ENCODE results near the gene LIPC.

The LIPC gene

GRCh38 chr15:58547628-58548307 lies 116.0 kb downstream of the LIPC start:
- H3K9me3 ChIP-seq (replicated peaks in 1 of 2; ENCODE audit: control insufficient read depth in 2 of 2, insufficient read depth in 1 of 2, low read depth in 1 of 2, low read length in 2 of 2), result no peaks in the 10 kb centered on the region
- H2AFZ ChIP-seq (ENCODE audit: low read length), result no peak overlapping the region
- H3K4me1 ChIP-seq (ENCODE audit: control insufficient read depth in 2 of 2, insufficient read depth in 1 of 2, low read depth in 1 of 2, low read length in 2 of 2), result peaks cover 0 to 6% of the 10 kb centered on the region in 2 donors
- no peak overlapping the region for H3K4me3 ChIP-seq (ENCODE audit: low read length in 2 of 2)
- no peak overlapping the region for H2AK5ac ChIP-seq (ENCODE audit: low read depth, low read length)
- no peak overlapping the region for H3K27ac ChIP-seq (replicated peaks; ENCODE audit: low read length)
- H2BK15ac ChIP-seq (ENCODE audit: low read length), result no peak overlapping the region
- H2BK5ac ChIP-seq (ENCODE audit: low read length), result no peak overlapping the region
- H3K14ac ChIP-seq (ENCODE audit: low read length), result no peak overlapping the region
- no peak overlapping the region for H3K18ac ChIP-seq (ENCODE audit: low read length)
- H3K9ac ChIP-seq (ENCODE audit: low read depth, low read length, poor library complexity), result no peak overlapping the region
- no peaks in the 10 kb centered on the region for H3K79me1 ChIP-seq (ENCODE audit: low read depth, low read length)
- H3K27me3 ChIP-seq (ENCODE audit: control insufficient read depth in 3 of 3, insufficient read depth in 3 of 3, low read depth in 1 of 3, low read length in 3 of 3), result no peaks in the 10 kb centered on the region
- H3K4ac ChIP-seq (ENCODE audit: low read length), result no peak overlapping the region
- H3K36me3 ChIP-seq (replicated peaks in 1 of 2; ENCODE audit: control insufficient read depth in 2 of 2, insufficient read depth in 2 of 2, low read length in 2 of 2), result no peaks in the 10 kb centered on the region
- no peak overlapping the region for H4K8ac ChIP-seq (ENCODE audit: low read depth, low read length)
- no peak overlapping the region for H2BK12ac ChIP-seq (ENCODE audit: low read length)
- H2BK120ac ChIP-seq (ENCODE audit: low read depth, low read length), result no peak overlapping the region
- H4K91ac ChIP-seq (ENCODE audit: low read depth, low read length, poor library complexity), result no peak overlapping the region
- no peak for DNase-seq (ENCODE audit: low spot score)
- no CpG with 5 or more reads among the region's 9 CpGs for WGBS, 2 donors (ENCODE audit: extremely low coverage in 2 of 2, insufficient read length in 2 of 2, insufficient replicate concordance in 1 of 2)
- H3K4me2 ChIP-seq (ENCODE audit: insufficient read depth, low read length, poor library complexity, severe bottlenecking), result no peak overlapping the region
- H3K23ac ChIP-seq (ENCODE audit: low read depth, low read length, poor library complexity), result no peak overlapping the region

- Histone ChIP-seq H3K27me3 (ENCODE audit: control insufficient read depth in 3 of 3, insufficient read depth in 3 of 3, low read depth in 1 of 3, low read length in 3 of 3) (no peaks in the 10 kb centered on the region), H3K18ac (ENCODE audit: low read length) (peak overlapping the region; percentile 55), H2BK5ac (ENCODE audit: low read length) (no peak overlapping the region), H3K79me1 (ENCODE audit: low read depth, low read length) (no peaks in the 10 kb centered on the region), H3K4me3 (ENCODE audit: low read length in 2 of 2) (no peak overlapping the region), H3K23ac (ENCODE audit: low read depth, low read length, poor library complexity) (no peak overlapping the region), H3K4ac (ENCODE audit: low read length) (no peak overlapping the region), H4K91ac (ENCODE audit: low read depth, low read length, poor library complexity) (no peak overlapping the region), H4K8ac (ENCODE audit: low read depth, low read length) (no peak overlapping the region), H2BK12ac (ENCODE audit: low read length) (no peak overlapping the region), H2BK120ac (ENCODE audit: low read depth, low read length) (no peak overlapping the region), H3K4me2 (ENCODE audit: insufficient read depth, low read length, poor library complexity, severe bottlenecking) (no peak overlapping the region), H2BK15ac (ENCODE audit: low read length) (no peak overlapping the region), H3K9me3 (replicated peaks in 1 of 2; ENCODE audit: control insufficient read depth in 2 of 2, insufficient read depth in 1 of 2, low read depth in 1 of 2, low read length in 2 of 2) (no peaks in the 10 kb centered on the region), H3K36me3 (replicated peaks in 1 of 2; ENCODE audit: control insufficient read depth in 2 of 2, insufficient read depth in 2 of 2, low read length in 2 of 2) (no peaks in the 10 kb centered on the region), H3K14ac (ENCODE audit: low read length) (no peak overlapping the region), H2AFZ (ENCODE audit: low read length) (peak overlapping the region; percentile 23), H3K9ac (ENCODE audit: low read depth, low read length, poor library complexity) (no peak overlapping the region), H2AK5ac (ENCODE audit: low read depth, low read length) (no peak overlapping the region), H3K4me1 (ENCODE audit: control insufficient read depth in 2 of 2, insufficient read depth in 1 of 2, low read depth in 1 of 2, low read length in 2 of 2) (peaks cover 0 to 6% of the 10 kb centered on the region in 2 donors), H3K27ac (replicated peaks; ENCODE audit: low read length) (no peak overlapping the region)
- DNase-seq (ENCODE audit: low spot score), result no peak
- no CpG with 5 or more reads among the region's 26 CpGs for WGBS, 2 donors (ENCODE audit: extremely low coverage in 2 of 2, insufficient read length in 2 of 2, insufficient replicate concordance in 1 of 2)
Observed at GRCh38 chr15:58548308-58549012, 116.7 kb downstream of the LIPC start.

- H2BK5ac ChIP-seq (ENCODE audit: low read length), result no peak overlapping the region
- no peak overlapping the region for H2BK120ac ChIP-seq (ENCODE audit: low read depth, low read length)
- H3K4me3 ChIP-seq (ENCODE audit: low read length in 2 of 2), result no peak overlapping the region
- H3K23ac ChIP-seq (ENCODE audit: low read depth, low read length, poor library complexity), result no peak overlapping the region
- H3K18ac ChIP-seq (ENCODE audit: low read length), result no peak overlapping the region
- no peak overlapping the region for H4K91ac ChIP-seq (ENCODE audit: low read depth, low read length, poor library complexity)
- peaks cover 0 to 6% of the 10 kb centered on the region in 2 donors for H3K4me1 ChIP-seq (ENCODE audit: control insufficient read depth in 2 of 2, insufficient read depth in 1 of 2, low read depth in 1 of 2, low read length in 2 of 2)
- no peak overlapping the region for H3K14ac ChIP-seq (ENCODE audit: low read length)
- no peak overlapping the region for H2BK15ac ChIP-seq (ENCODE audit: low read length)
- no peaks in the 10 kb centered on the region for H3K79me1 ChIP-seq (ENCODE audit: low read depth, low read length)
- no peaks in the 10 kb centered on the region for H3K27me3 ChIP-seq (ENCODE audit: control insufficient read depth in 3 of 3, insufficient read depth in 3 of 3, low read depth in 1 of 3, low read length in 3 of 3)
- no peak overlapping the region for H4K8ac ChIP-seq (ENCODE audit: low read depth, low read length)
- no peak overlapping the region for H2BK12ac ChIP-seq (ENCODE audit: low read length)
- no CpG with 5 or more reads among the region's 12 CpGs for WGBS, 2 donors (ENCODE audit: extremely low coverage in 2 of 2, insufficient read length in 2 of 2, insufficient replicate concordance in 1 of 2)
- no peak overlapping the region for H3K4me2 ChIP-seq (ENCODE audit: insufficient read depth, low read length, poor library complexity, severe bottlenecking)
- no peak overlapping the region for H2AFZ ChIP-seq (ENCODE audit: low read length)
- H3K9me3 ChIP-seq (replicated peaks in 1 of 2; ENCODE audit: control insufficient read depth in 2 of 2, insufficient read depth in 1 of 2, low read depth in 1 of 2, low read length in 2 of 2), result no peaks in the 10 kb centered on the region
- no peaks in the 10 kb centered on the region for H3K36me3 ChIP-seq (replicated peaks in 1 of 2; ENCODE audit: control insufficient read depth in 2 of 2, insufficient read depth in 2 of 2, low read length in 2 of 2)
- H3K9ac ChIP-seq (ENCODE audit: low read depth, low read length, poor library complexity), result no peak overlapping the region
- H3K27ac ChIP-seq (replicated peaks; ENCODE audit: low read length), result no peak overlapping the region
- no peak overlapping the region for H3K4ac ChIP-seq (ENCODE audit: low read length)
- no peak for DNase-seq (ENCODE audit: low spot score)
- no peak overlapping the region for H2AK5ac ChIP-seq (ENCODE audit: low read depth, low read length)
Observed at GRCh38 chr15:58549013-58549784, 117.4 kb downstream of the LIPC start.

GRCh38 chr15:58549785-58550074 lies 117.9 kb downstream of the LIPC start:
- no CpG with 5 or more reads among the region's 7 CpGs for WGBS, 2 donors (ENCODE audit: extremely low coverage in 2 of 2, insufficient read length in 2 of 2, insufficient replicate concordance in 1 of 2)
- Histone ChIP-seq H3K79me1 (ENCODE audit: low read depth, low read length) (no peaks in the 10 kb centered on the region), H3K4me3 (ENCODE audit: low read length in 2 of 2) (no peak overlapping the region), H4K8ac (ENCODE audit: low read depth, low read length) (no peak overlapping the region), H2BK15ac (ENCODE audit: low read length) (no peak overlapping the region), H3K23ac (ENCODE audit: low read depth, low read length, poor library complexity) (no peak overlapping the region), H3K36me3 (replicated peaks in 1 of 2; ENCODE audit: control insufficient read depth in 2 of 2, insufficient read depth in 2 of 2, low read length in 2 of 2) (no peaks in the 10 kb centered on the region), H2AK5ac (ENCODE audit: low read depth, low read length) (no peak overlapping the region), H3K27me3 (ENCODE audit: control insufficient read depth in 3 of 3, insufficient read depth in 3 of 3, low read depth in 1 of 3, low read length in 3 of 3) (no peaks in the 10 kb centered on the region), H3K4me2 (ENCODE audit: insufficient read depth, low read length, poor library complexity, severe bottlenecking) (no peak overlapping the region), H2BK120ac (ENCODE audit: low read depth, low read length) (no peak overlapping the region), H2BK12ac (ENCODE audit: low read length) (no peak overlapping the region), H3K9me3 (replicated peaks in 1 of 2; ENCODE audit: control insufficient read depth in 2 of 2, insufficient read depth in 1 of 2, low read depth in 1 of 2, low read length in 2 of 2) (no peaks in the 10 kb centered on the region), H3K18ac (ENCODE audit: low read length) (no peak overlapping the region), H3K9ac (ENCODE audit: low read depth, low read length, poor library complexity) (no peak overlapping the region), H3K14ac (ENCODE audit: low read length) (no peak overlapping the region), H2BK5ac (ENCODE audit: low read length) (no peak overlapping the region), H3K4ac (ENCODE audit: low read length) (no peak overlapping the region), H3K4me1 (ENCODE audit: control insufficient read depth in 2 of 2, insufficient read depth in 1 of 2, low read depth in 1 of 2, low read length in 2 of 2) (peaks cover 0 to 6% of the 10 kb centered on the region in 2 donors), H3K27ac (replicated peaks; ENCODE audit: low read length) (no peak overlapping the region), H4K91ac (ENCODE audit: low read depth, low read length, poor library complexity) (no peak overlapping the region), H2AFZ (ENCODE audit: low read length) (no peak overlapping the region)
- DNase-seq (ENCODE audit: low spot score), result no peak

Measured in neuronal stem cell (in vitro differentiated cells).